IMR-90 (cell line): ENCODE data around the gene TRAF3. TPM values are rescaled to one million over a fixed set of nuclear protein-coding genes. Genes with fewer than 3 reads are reported as not detected.

Experiments used
- ATAC-seq: fragments of 200-7000 bp; cut with Tn5 transposase; 2 replicates; pipeline ENCODE4 v1.9.1; 2020; ENCODE audit warnings: low read depth, mild to moderate bottlenecking, moderate library complexity
- BruUV-seq: library from RNA; stranded (reverse); fragments of 400-500 nt; replicated peaks from 2 replicates; lab custom pipeline; 2021; lab: Mats Ljungman, UMichigan
- CTCF ChIA-PET: fragments of 300-600 bp; formaldehyde crosslinking; extraction: SDS; loops from one replicate; lab custom pipeline; 2021; ENCODE audit warnings: antibody characterized with exemption; lab: Yijun Ruan, JAX
- POLR2A ChIA-PET: fragments of 300-600 bp; sonication (Branson Sonifier 250); formaldehyde crosslinking; loops from one replicate; lab custom pipeline; 2022; ENCODE audit warnings: antibody characterized with exemption; ENCODE audit not compliant: unreplicated experiment; lab: Charles Lee
- DNase-seq: peaks from one replicate; pipeline ENCODE4 v3.0.0; 2013
- H2AFZ ChIP-seq: replicated peaks from 2 replicates; pipeline ENCODE3; 2013; ENCODE audit warnings: low read length, mild to moderate bottlenecking; ENCODE audit not compliant: poor library complexity
- H2AK5ac ChIP-seq: 2 replicates; pipeline ENCODE4 v1.6.1; 2013; ENCODE audit warnings: low read depth, low read length, inconsistent platforms
- H2AK9ac ChIP-seq: replicated peaks from 2 replicates; pipeline ENCODE3; 2013; ENCODE audit warnings: mild to moderate bottlenecking, low read depth, low read length, moderate library complexity; ENCODE audit not compliant: poor library complexity
- H2BK120ac ChIP-seq: 2 replicates; pipeline ENCODE4 v1.6.1; 2013; ENCODE audit warnings: low read depth, low read length, inconsistent platforms
- H2BK15ac ChIP-seq: 3 replicates; pipeline ENCODE4 v1.6.1; 2013; ENCODE audit warnings: low read depth, low read length, inconsistent platforms
- H2BK20ac ChIP-seq: 2 replicates; pipeline ENCODE4 v1.6.1; 2013; ENCODE audit warnings: low read depth, mild to moderate bottlenecking, inconsistent platforms, low read length, moderate library complexity
- H2BK5ac ChIP-seq: 2 replicates; pipeline ENCODE4 v1.6.1; 2013; ENCODE audit warnings: mild to moderate bottlenecking, low read depth, low read length, inconsistent platforms; ENCODE audit not compliant: poor library complexity, severe bottlenecking
- H3K14ac ChIP-seq: replicated peaks from 2 replicates; pipeline ENCODE4 v1.6.1; 2013; ENCODE audit warnings: low read depth, low read length, inconsistent platforms
- H3K18ac ChIP-seq: 2 replicates; pipeline ENCODE4 v1.6.1; 2013; ENCODE audit warnings: low read depth, low read length, control low read depth
- H3K23ac ChIP-seq: 2 replicates; pipeline ENCODE4 v1.6.1; 2013; ENCODE audit warnings: low read depth, low read length, inconsistent platforms
- H3K27ac ChIP-seq: 2 replicates; pipeline ENCODE4 v1.5.1; 2013; ENCODE audit warnings: mild to moderate bottlenecking, control low read depth, low read length; ENCODE audit not compliant: insufficient read depth
- H3K27me3 ChIP-seq: 2 replicates; pipeline ENCODE4 v1.6.1; 2013; ENCODE audit warnings: low read length; ENCODE audit not compliant: control insufficient read depth, insufficient read depth
- H3K36me3 ChIP-seq: 2 replicates; pipeline ENCODE4 v1.6.1; 2013; ENCODE audit warnings: low read length, mixed read lengths; ENCODE audit not compliant: control insufficient read depth, insufficient read depth
- H3K4ac ChIP-seq: 2 replicates; pipeline ENCODE4 v1.6.1; 2013; ENCODE audit warnings: low read depth, low read length, inconsistent platforms
- H3K4me1 ChIP-seq: 2 replicates; pipeline ENCODE4 v1.6.1; 2013; ENCODE audit warnings: low read length, mixed read lengths; ENCODE audit not compliant: control insufficient read depth, insufficient read depth
- H3K4me2 ChIP-seq: 2 replicates; pipeline ENCODE4 v1.6.1; 2013; ENCODE audit warnings: low read depth, mild to moderate bottlenecking, control low read depth, low read length, moderate library complexity
- H3K4me3 ChIP-seq: 2 replicates; pipeline ENCODE4 v1.5.1; 2013; ENCODE audit warnings: low read depth, mild to moderate bottlenecking, control low read depth, low read length, moderate library complexity; ENCODE audit not compliant: insufficient read depth
- H3K56ac ChIP-seq: 2 replicates; pipeline ENCODE4 v1.6.1; 2013; ENCODE audit warnings: low read length, inconsistent platforms; ENCODE audit not compliant: insufficient read depth; ENCODE audit errors: extremely low read depth
- H3K79me1 ChIP-seq, 2 experiments: 2 replicates each; pipeline ENCODE4 v1.6.1; 2013; ENCODE audit warnings: low read length in 2 of 2, inconsistent platforms in 1 of 2, low read depth in 1 of 2
- H3K9ac ChIP-seq: 2 replicates; pipeline ENCODE4 v1.6.1; 2013; ENCODE audit warnings: low read depth, low read length, control low read depth
- H3K9me1 ChIP-seq: 2 replicates; pipeline ENCODE4 v1.6.1; 2013; ENCODE audit warnings: low read length, inconsistent platforms; ENCODE audit not compliant: insufficient read depth
- H3K9me3 ChIP-seq: 2 replicates; pipeline ENCODE4 v1.6.1; 2013; ENCODE audit warnings: low read length; ENCODE audit not compliant: control insufficient read depth, insufficient read depth
- H4K20me1 ChIP-seq: 2 replicates; pipeline ENCODE4 v1.6.1; 2013; ENCODE audit warnings: low read length, inconsistent platforms; ENCODE audit not compliant: insufficient read depth
- H4K5ac ChIP-seq: 2 replicates; pipeline ENCODE4 v1.6.1; 2013; ENCODE audit warnings: mild to moderate bottlenecking, low read depth, low read length, control low read depth
- H4K8ac ChIP-seq, 2 experiments: 2 replicates each; pipeline ENCODE4 v1.6.1; 2013; ENCODE audit warnings: low read depth in 2 of 2, low read length in 2 of 2, control low read depth in 1 of 2, inconsistent platforms in 1 of 2
- H4K91ac ChIP-seq: 2 replicates; pipeline ENCODE4 v1.6.1; 2013; ENCODE audit warnings: low read depth, low read length, inconsistent platforms; ENCODE audit not compliant: insufficient read depth
- BHLHE40 ChIP-seq: fragments of 150-350 bp; IDR thresholded peaks from 2 replicates; pipeline ENCODE4 v1.6.1; 2016; ENCODE audit warnings: mild to moderate bottlenecking, low read depth, low read length
- ELK1 ChIP-seq: fragments of 150-350 bp; IDR thresholded peaks from 2 replicates; pipeline ENCODE4 v1.6.1; 2016; ENCODE audit warnings: low read depth, mild to moderate bottlenecking, low read length, moderate library complexity, borderline replicate concordance
- FOS ChIP-seq: fragments of 150-350 bp; IDR thresholded peaks from 2 replicates; pipeline ENCODE4 v1.6.1; 2016; ENCODE audit warnings: low read depth, low read length
- MAFK ChIP-seq: IDR thresholded peaks from 2 replicates; pipeline ENCODE4 v1.6.1; 2012; ENCODE audit warnings: low read depth, low read length, improper control_type of control experiment
- NFE2L2 ChIP-seq: fragments of 150-350 bp; IDR thresholded peaks from 2 replicates; pipeline ENCODE4 v1.6.1; 2016; ENCODE audit warnings: low read depth, mild to moderate bottlenecking, low read length
- POLR2A ChIP-seq: IDR thresholded peaks from 2 replicates; pipeline ENCODE4 v1.6.1; 2012; ENCODE audit warnings: mild to moderate bottlenecking, low read depth, low read length
- RAD21 ChIP-seq: IDR thresholded peaks from 2 replicates; pipeline ENCODE4 v1.6.1; 2012; ENCODE audit warnings: low read length, improper control_type of control experiment
- SMC3 ChIP-seq: fragments of 150-350 bp; IDR thresholded peaks from 2 replicates; pipeline ENCODE4 v1.6.1; 2016; ENCODE audit warnings: low read depth, mild to moderate bottlenecking, antibody characterized with exemption, low read length, moderate library complexity
- USF2 ChIP-seq: fragments of 150-350 bp; IDR thresholded peaks from 2 replicates; pipeline ENCODE4 v1.6.1; 2017; ENCODE audit warnings: mild to moderate bottlenecking, antibody characterized with exemption, low read length, low read depth
- WGBS, 2 experiments: methylation state at CpG; one replicate each; pipeline versions ENCODE4 v1.1.5 to v1.1.7; 2013; ENCODE audit warnings: missing lambda C conversion rate in 2 of 2; ENCODE audit not compliant: insufficient read length in 1 of 2; ENCODE audit errors: extremely low coverage in 2 of 2; 5-methylcytosine and 5-hydroxymethylcytosine counted together
- dilution Hi-C: fragments of 300-500 bp; cut with HindIII; formaldehyde crosslinking; loops from one replicate; pipeline ENCODE4 v1.14.3; 2018; ENCODE audit warnings: low sequenced_read_pairs; ENCODE audit not compliant: unreplicated experiment
- in situ Hi-C: fragments of 300-500 bp; cut with MboI; formaldehyde crosslinking; loops from 3 replicates; pipeline ENCODE4 v1.14.3; 2019; ENCODE audit warnings: low sequenced_read_pairs, inconsistent platforms, mixed read lengths
- intact Hi-C: fragments of 100-400 bp; cut with micrococcal nuclease; formaldehyde crosslinking; loops from 2 replicates; pipeline ENCODE4 v1.10.0; 2022
- polyA plus RNA-seq, 3 experiments: library from polyadenylated mRNA; depleted of rRNA; stranded (reverse); fragments of >200 nt; gene quantifications; 2 replicates each; pipeline ENCODE4 v1.2.3, GENCODE V29; 2012; ENCODE audit warnings: low replicate concordance in 1 of 3
- total RNA-seq: library from RNA; depleted of rRNA; stranded (reverse); fragments of >200 nt; gene quantifications from 2 replicates; pipeline ENCODE4 v1.2.3, GENCODE V29; 2012
- TF ChIP-seq, protein P1 (sequence below): conservative IDR thresholded peaks from 2 replicates; pipeline ENCODE4 v1.5.1; 2012; ENCODE audit warnings: mild to moderate bottlenecking, low read depth, low read length, improper control_type of control experiment

The TRAF3 gene
- total and polyA plus RNA-seq, 2 of the 4 experiments (the other 2 are of a cell fraction) = 21.2 to 25.3 TPM

GRCh38 chr14:102908766-102909455, 131.7 kb downstream of the TRAF3 start:
- no peak overlapping the region for H4K91ac ChIP-seq
- no peak overlapping the region for H3K14ac ChIP-seq
- no peaks in the 10 kb centered on the region for H3K27me3 ChIP-seq
- H3K23ac ChIP-seq = no peak overlapping the region
- DNase-seq (no peak), ATAC-seq (no peak)
- H4K20me1 ChIP-seq = no peaks in the 10 kb centered on the region; the same call in 1 of the 2 replicates
- H3K4me2 ChIP-seq = no peak overlapping the region
- intact Hi-C loops = no loop called here
- H2BK5ac ChIP-seq = no peak overlapping the region
- 92% methylated on average over 13 of the region's 29 CpGs; no CpG with 5 or more reads in 1 of the 2 experiments for WGBS, 2 experiments
- H3K36me3 ChIP-seq = peaks cover 12% of the 10 kb centered on the region
- H3K9me3 ChIP-seq = no peaks in the 10 kb centered on the region
- H3K4ac ChIP-seq = no peak overlapping the region
- no peak overlapping the region for H2BK20ac ChIP-seq
- no peak overlapping the region for H2AFZ ChIP-seq
- H3K4me1 ChIP-seq = no peaks in the 10 kb centered on the region
- H2BK15ac ChIP-seq = no peak overlapping the region
- no peak overlapping the region for H4K5ac ChIP-seq
- H3K18ac ChIP-seq = no peak overlapping the region
- H3K9ac ChIP-seq = no peak overlapping the region
- no peak overlapping the region for H3K27ac ChIP-seq
- H4K8ac ChIP-seq = no peak overlapping the region
- dilution Hi-C loops = no loop called here
- H3K79me1 ChIP-seq = no peaks in the 10 kb centered on the region
- ChIA-PET CTCF (no interaction called here), POLR2A (no interaction called here)
- BruUV-seq = no TSS peak
- no peak overlapping the region for H2AK9ac ChIP-seq
- H3K9me1 ChIP-seq = 0 out of 2 replicates have a peak, but pooled peaks cover 2% of the 10 kb centered on the region
- no peak overlapping the region for H3K4me3 ChIP-seq
- in situ Hi-C loops = no loop called here
- no peak overlapping the region for H2AK5ac ChIP-seq
- no peak overlapping the region for H3K56ac ChIP-seq
- H2BK120ac ChIP-seq = no peak overlapping the region
- TF ChIP-seq, protein P1, sequence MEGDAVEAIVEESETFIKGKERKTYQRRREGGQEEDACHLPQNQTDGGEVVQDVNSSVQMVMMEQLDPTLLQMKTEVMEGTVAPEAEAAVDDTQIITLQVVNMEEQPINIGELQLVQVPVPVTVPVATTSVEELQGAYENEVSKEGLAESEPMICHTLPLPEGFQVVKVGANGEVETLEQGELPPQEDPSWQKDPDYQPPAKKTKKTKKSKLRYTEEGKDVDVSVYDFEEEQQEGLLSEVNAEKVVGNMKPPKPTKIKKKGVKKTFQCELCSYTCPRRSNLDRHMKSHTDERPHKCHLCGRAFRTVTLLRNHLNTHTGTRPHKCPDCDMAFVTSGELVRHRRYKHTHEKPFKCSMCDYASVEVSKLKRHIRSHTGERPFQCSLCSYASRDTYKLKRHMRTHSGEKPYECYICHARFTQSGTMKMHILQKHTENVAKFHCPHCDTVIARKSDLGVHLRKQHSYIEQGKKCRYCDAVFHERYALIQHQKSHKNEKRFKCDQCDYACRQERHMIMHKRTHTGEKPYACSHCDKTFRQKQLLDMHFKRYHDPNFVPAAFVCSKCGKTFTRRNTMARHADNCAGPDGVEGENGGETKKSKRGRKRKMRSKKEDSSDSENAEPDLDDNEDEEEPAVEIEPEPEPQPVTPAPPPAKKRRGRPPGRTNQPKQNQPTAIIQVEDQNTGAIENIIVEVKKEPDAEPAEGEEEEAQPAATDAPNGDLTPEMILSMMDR = no peak
- TF ChIP-seq ELK1 (no peak), FOS (no peak), RAD21 (no peak), POLR2A (no peak), NFE2L2 (no peak), USF2 (no peak), BHLHE40 (no peak), SMC3 (no peak), MAFK (no peak)
